Breast epithelium (tissue), 4 donors: Measurements from ENCODE around the gene FAM131B. TPM values are rescaled to one million over a fixed set of nuclear protein-coding genes. Genes with fewer than 3 reads are reported as not detected.

Experiments used
- DNase-seq, 2 donors: peaks; one replicate each; pipeline ENCODE4 v3.0.0-alpha.2; 2019; ENCODE audit warnings: low spot score in 2 of 2
- H3K27ac ChIP-seq, 2 donors: fragments of 200-600 bp; sonication (generic) in 1 of 2; one replicate each; pipeline ENCODE4 v1.5.1; 2016 to 2019; ENCODE audit warnings: mild to moderate bottlenecking in 1 of 2
- H3K27me3 ChIP-seq, 2 donors: fragments of 200-600 bp; sonication (generic) in 1 of 2; one replicate each; pipeline versions ENCODE4 v1.5.1 to v1.6.0; 2017 to 2019; ENCODE audit warnings: control low read depth in 1 of 2, mild to moderate bottlenecking in 1 of 2
- H3K36me3 ChIP-seq: fragments of 200-600 bp; one replicate; pipeline ENCODE4 v1.5.1; 2019
- H3K4me1 ChIP-seq, 2 donors: fragments of 200-600 bp; sonication (generic); one replicate each; pipeline ENCODE4 v1.5.1; 2016 to 2019; ENCODE audit warnings: control low read depth in 1 of 2
- H3K4me3 ChIP-seq, 3 donors: fragments of 200-600 bp; sonication (generic); 1 replicate in 2 of 3; 2 replicates in 1 of 3; pipeline ENCODE4 v1.5.1; 2016 to 2019; ENCODE audit warnings: mild to moderate bottlenecking in 3 of 3, moderate library complexity in 2 of 3
- H3K9me3 ChIP-seq, 2 donors: fragments of 200-600 bp; sonication (generic) in 1 of 2; one replicate each; pipeline ENCODE4 v1.5.1; 2016 to 2019; ENCODE audit warnings: control low read depth in 1 of 2
- CTCF ChIP-seq, 3 donors: fragments of 450-650 bp; IDR thresholded peaks; one replicate each; pipeline ENCODE4 v1.5.1; 2016 to 2017; ENCODE audit warnings: antibody characterized with exemption in 3 of 3, mild to moderate bottlenecking in 3 of 3, moderate library complexity in 3 of 3
- POLR2A ChIP-seq: fragments of 450-650 bp; IDR thresholded peaks from one replicate; pipeline ENCODE4 v1.6.1; 2016; ENCODE audit warnings: antibody characterized with exemption, mild to moderate bottlenecking, moderate library complexity
- POLR2AphosphoS5 ChIP-seq, 3 donors: sonication (generic); formaldehyde crosslinking; IDR thresholded peaks; one replicate each; pipeline ENCODE4 v1.6.1; 2017; ENCODE audit warnings: antibody characterized with exemption in 3 of 3
- intact Hi-C: fragments of 100-400 bp; cut with DNase I; formaldehyde crosslinking; loops from one replicate; pipeline ENCODE4 v1.15.1; 2023; ENCODE audit warnings: low total_unique reads
- total RNA-seq, 3 donors: library from RNA; depleted of rRNA; stranded (reverse); fragments of >200 nt; gene quantifications; one replicate each; pipeline ENCODE4 v1.1.0, GENCODE V29; 2016

The FAM131B gene
- total RNA-seq, 3 donors from 2014 or later, result 0.48 to 2.3 (median 0.73) TPM

GRCh38 chr7:143387156-143387975 lies 24.9 kb upstream of the FAM131B start:
- intact Hi-C loops, result no loop called here
- DNase-seq, result no peak
- H3K4me1 ChIP-seq, result peaks cover 25 to 28% of the 10 kb centered on the region in 2 donors
- H3K27ac ChIP-seq, result peak overlapping the region; percentile 98 to 100
- H3K4me3 ChIP-seq, result peak overlapping the region in 1 of 3 donors; percentile 87
- H3K36me3 ChIP-seq, result no peaks in the 10 kb centered on the region
- no peaks in the 10 kb centered on the region for H3K9me3 ChIP-seq
- H3K27me3 ChIP-seq, result no peaks in the 10 kb centered on the region
- no peak for TF ChIP-seq POLR2AphosphoS5 (IDR thresholded peaks at IDR 0.05)
- TF ChIP-seq CTCF (IDR thresholded peaks at IDR 0.05), result no peak
- TF ChIP-seq POLR2A, result no peak

- Histone ChIP-seq H3K27ac (peak overlapping the region; percentile 98 to 100), H3K4me1 (peaks cover 17 to 18% of the 10 kb centered on the region in 2 donors), H3K27me3 (no peaks in the 10 kb centered on the region), H3K36me3 (no peaks in the 10 kb centered on the region), H3K9me3 (no peaks in the 10 kb centered on the region), H3K4me3 (peak overlapping the region in 2 of 3 donors; percentile 21 to 87)
- no peak for DNase-seq
- intact Hi-C loops, result no loop called here
- TF ChIP-seq POLR2AphosphoS5 (IDR thresholded peaks at IDR 0.05) (no peak), CTCF (IDR thresholded peaks at IDR 0.05) (no peak)
Measured at GRCh38 chr7:143385891-143386781, 23.6 kb upstream of the FAM131B start.

GRCh38 chr7:143384661-143385631 lies 22.4 kb upstream of the FAM131B start:
- Histone ChIP-seq H3K4me3 (peak overlapping the region; percentile 87 to 95 (median 94)), H3K36me3 (no peaks in the 10 kb centered on the region), H3K4me1 (peaks cover 12 to 13% of the 10 kb centered on the region in 2 donors), H3K27ac (peak overlapping the region; percentile 98 to 100), H3K9me3 (no peaks in the 10 kb centered on the region), H3K27me3 (no peaks in the 10 kb centered on the region)
- no peak for DNase-seq
- no peak for TF ChIP-seq POLR2A
- peak in 2 of 3 donors; percentile 14 to 44 for TF ChIP-seq POLR2AphosphoS5 (IDR thresholded peaks at IDR 0.05)
- no peak for TF ChIP-seq CTCF (IDR thresholded peaks at IDR 0.05)
- intact Hi-C loops, result loop anchor here (5.0 kb wide), 1 partner anchor 102 kb away; no protein-coding TSS in a partner anchor

- Histone ChIP-seq H3K4me3 (peak overlapping the region; percentile 87 to 95 (median 94)), H3K27ac (peak overlapping the region; percentile 98 to 100), H3K4me1 (peaks cover 12 to 13% of the 10 kb centered on the region in 2 donors), H3K36me3 (no peaks in the 10 kb centered on the region), H3K9me3 (no peaks in the 10 kb centered on the region), H3K27me3 (no peaks in the 10 kb centered on the region)
- intact Hi-C loops, result loop anchor here (5.0 kb wide), 1 partner anchor 103 kb away; no protein-coding TSS in a partner anchor
- no peak for DNase-seq
- TF ChIP-seq POLR2AphosphoS5 (IDR thresholded peaks at IDR 0.05) (no peak), POLR2A (no peak), CTCF (IDR thresholded peaks at IDR 0.05) (no peak)
Measured at GRCh38 chr7:143384148-143384547, 21.6 kb upstream of the FAM131B start.
